HG02571 (cell line): ENCODE measurements around the gene CRYBA2.

Source experiments
- ATAC-seq: cut with Tn5 transposase; IDR thresholded peaks from one replicate; pipeline ENCODE4 v1.9.1; 2021; ENCODE audit warnings: mild to moderate bottlenecking, moderate library complexity; ENCODE audit not compliant: unreplicated experiment

CRYBA2 gene

DNA sequence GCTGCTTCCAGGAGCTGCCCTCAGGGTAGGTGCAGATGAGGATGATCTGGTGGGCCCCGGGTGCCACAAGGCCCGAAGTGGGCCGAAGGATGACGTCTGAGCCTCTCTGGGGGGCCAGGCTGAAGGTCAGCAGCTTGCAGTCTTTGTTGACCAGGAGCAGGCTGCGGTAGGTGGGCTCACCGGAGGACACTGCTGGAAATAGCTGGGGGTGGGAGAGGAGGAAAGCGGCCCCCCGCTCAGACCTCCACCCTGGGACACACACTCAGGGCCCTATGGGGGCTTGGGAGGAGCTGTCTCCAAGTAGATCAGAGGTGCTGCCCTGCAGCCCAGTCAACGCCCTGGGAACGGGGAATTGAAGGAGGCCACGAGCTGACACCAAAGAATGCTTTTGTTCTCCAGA is 30.8 kb upstream of the CRYBA2 start:
- no peak for ATAC-seq

DNA sequence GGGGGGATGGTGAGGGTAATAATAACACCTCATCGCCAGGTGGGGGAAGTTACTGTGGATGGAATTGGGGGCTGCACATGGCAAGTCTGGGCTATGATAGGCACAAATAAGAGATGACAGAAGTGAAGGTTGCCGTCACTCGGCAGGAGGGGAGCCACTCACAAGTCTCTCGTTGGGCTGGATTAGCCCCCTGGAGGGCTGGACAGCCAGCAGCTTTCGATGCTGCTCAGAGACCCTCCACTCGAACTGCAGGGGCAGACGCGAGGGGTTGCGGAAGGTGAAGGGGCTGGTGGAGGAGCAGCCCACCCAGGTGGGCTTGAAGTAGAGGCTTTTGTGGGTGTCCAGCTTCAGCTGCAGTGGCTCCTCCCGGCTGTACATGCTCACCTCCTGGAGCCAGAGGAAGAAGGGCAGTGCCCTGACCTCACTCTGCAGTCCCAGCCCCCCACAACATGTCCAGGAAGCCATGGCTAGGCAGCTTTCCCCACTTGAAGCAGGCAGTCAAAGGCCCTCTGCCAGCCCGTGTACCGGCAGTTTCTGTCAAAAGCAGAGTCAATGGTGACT is 29.9 kb upstream of the CRYBA2 start:
- ATAC-seq: no peak

DNA sequence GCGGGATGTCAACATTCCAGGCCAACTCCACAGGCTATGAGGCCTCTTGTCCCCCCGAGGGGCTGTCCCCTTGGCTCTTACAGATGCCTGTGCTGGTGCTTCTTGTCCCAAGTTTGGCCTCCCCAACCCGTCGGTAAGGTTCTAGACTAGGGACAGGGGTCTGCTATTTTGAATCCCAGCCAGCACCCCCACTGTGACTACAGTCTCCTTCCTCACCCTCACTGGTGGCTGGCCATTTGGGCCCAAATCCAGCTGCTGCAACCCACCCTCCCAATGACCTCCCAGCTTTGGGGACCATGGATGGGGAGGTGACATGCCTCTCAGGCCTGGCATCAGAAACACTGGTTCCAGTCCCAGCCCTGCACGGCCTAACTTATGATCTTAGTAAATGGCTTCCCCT is 29.4 kb upstream of the CRYBA2 start:
- no peak for ATAC-seq

DNA sequence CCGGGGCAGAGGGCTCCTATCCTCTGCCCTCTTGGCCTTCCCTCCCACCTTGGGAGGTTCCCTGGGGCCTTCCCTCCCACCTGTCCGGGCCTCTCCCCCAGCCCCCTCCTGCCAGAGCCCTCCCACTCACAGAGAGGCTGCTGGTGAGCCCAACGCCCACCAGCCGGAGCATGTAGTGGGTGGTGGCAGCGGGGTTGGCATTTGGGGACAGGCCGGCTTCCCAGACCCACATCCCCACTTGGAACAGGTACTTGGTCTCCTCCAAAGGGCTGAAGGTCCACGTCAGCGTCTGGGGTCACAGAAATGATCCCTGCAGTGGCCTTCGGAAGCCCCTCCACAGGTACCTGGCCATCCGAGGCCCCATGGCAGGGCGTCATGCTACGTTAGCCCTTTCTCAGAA is 28.8 kb upstream of the CRYBA2 start:
- no peak for ATAC-seq

DNA sequence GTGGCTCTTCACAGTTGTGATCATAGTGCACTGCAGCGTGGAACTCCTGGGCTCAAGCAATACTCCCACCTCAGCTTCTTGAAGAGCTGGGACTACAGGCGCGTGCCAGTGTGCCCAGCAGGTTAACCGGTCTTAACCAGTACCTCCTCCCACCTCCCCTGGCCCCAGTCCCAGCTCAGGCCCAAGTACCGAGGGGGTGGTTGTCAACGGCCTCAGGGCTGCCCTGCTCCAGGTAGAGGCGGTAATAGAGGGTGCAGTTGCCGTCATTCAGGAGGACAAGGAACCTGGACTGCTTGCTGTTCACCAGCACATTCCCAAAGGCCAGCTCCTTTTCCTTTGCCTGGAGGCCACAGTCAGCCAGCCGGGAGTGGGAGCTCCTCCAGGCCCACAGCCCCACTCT is 28.4 kb upstream of the CRYBA2 start:
- no peak for ATAC-seq

DNA sequence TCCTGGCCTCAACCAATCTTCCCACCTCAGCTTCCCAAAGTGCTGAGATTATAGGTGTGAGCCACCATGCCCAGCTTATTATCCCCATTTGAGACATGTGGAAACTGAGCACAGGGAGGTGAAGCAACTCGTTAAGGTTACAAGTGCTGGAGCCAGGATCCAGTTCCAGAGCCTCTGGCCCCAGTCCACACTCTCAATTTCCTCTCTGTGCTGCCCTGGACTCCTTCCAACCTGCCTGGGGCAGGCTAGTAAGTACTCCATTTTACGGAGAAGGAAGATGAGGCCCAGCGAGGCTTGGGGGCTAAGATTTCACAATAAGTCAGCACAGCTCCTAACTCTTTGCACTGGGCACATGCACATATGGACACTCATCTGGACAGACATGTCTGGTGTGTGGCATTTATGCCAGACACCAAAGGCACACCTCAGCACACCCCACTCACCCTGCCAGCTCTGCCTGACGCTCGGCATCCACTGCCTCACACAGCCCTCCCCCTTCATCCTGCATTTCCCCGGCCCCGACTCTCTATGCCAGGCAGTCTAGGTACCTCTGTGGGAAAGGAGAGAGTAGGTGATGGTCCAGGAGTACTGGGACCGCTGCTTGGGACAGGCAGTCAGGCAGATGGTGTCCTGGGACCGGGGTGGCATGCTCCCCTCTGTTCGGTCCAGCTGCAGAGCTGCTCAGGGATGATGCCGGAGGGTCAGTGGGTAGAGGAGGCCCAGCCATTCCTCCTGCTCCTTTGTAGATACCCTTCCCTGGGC is 27.6 kb upstream of the CRYBA2 start:
- no peak for ATAC-seq

DNA sequence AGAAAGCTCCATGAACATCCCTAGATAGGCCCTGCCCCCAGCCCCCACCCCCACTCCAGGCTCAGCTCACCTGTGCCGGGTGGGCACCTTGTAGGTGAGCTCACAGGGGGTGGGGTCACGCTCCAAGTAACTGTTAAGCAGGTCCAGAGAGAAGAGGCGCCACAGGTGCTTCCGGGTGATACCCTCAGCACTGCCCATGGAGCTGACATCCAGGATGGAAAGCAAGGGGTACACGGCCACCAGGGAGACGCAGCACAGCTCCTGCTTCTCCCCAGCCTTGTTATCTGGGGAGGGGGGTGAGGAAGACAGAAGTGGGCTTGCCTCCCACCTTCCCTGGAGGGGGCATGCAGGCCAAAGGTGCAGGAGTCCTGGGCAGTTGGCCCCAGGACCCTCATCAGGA is 26.2 kb upstream of the CRYBA2 start:
- ATAC-seq: no peak

DNA sequence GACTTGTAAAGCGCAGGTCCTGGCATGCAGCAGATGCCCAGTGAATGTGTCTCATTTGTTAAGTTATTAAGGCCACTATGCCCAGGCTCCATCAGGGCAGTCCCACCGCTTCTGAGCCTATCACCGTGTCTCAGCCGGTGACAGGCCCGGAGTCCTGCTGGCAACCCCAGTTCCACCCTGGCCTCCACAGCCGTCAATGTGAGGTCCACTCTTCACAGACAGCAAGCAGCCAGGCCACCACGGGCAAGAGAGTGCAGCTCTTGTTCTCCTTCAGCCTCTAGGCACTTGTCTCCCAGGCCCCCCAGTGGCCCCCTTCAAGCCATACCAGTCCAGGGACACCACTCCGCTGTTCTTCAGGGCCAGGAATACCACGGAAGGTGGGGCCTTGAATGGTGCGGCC is 25.5 kb upstream of the CRYBA2 start:
- ATAC-seq: no peak

DNA sequence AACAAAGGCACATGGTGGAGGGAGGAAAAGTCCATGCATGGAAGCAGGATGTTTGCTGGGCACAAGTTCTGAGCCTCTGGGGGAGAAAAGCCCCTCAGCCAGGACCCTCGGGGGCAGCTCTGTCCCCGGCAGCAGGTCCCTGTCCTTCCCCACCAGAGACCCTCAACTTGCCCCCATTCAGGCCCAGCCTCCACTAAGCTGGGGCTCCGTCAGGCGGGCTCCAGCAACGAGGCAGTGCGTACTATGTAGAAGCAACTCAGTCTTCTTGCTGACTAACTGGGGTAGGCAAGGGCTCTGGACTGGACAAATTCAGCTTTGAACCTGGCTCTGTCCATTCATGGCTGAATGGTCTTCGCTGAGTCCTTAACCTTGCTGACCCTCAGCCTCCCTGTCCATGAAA is 25.1 kb upstream of the CRYBA2 start:
- ATAC-seq: no peak

DNA sequence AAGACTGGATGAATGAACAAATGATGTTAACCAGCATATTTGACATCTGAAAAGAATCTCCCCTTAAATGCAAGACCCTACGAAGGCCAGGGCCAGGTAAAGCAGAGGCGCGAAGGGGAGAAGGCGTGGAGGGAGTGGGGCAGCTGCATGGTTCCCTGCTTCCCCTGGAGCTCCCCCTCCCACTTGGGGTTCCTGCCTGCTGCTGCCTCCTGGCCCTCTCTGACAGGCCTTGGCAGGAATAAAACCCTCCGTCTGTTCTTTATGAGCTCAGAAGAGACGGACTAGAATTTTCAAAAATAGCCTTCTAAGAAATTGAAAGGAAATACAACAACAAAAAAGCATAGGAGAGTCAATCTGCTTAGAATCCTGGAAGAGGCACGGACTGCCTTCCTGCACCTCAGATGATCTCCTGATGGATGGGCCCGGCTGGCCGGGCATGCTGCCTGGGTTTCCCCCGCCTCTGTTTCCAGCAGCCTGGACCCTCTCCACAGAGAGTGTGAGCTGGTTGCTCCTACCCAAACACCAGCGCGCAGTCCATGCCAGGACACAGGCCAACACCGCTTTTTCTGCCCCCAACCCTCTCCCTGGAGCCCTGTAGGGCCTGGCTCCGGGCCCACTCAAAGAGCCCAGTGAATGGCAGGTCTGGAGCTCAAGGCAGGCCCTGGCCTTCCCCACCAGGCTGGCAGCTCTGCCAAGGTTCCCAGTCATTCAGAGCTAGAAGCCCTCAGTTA is 24.1 kb upstream of the CRYBA2 start:
- no peak for ATAC-seq

DNA sequence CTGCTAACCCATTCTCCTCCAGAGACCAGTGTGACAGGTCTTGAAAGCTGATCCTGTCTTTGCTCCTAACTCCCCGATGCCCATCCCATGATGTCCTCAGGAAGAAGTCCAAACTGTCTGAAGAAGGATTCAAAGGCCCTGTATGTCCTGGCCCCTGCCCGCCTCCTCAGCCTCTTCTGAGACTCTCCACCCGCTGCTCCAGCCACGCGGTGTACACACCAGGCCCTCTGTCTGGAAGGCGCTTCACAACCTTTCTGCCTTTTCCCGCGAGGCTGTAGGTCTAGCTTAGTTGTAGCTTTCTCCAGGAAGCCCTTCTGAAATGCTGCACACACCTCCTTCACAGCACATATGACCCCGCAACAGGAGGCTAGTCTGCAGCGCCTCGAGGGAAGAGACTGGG is 23.5 kb upstream of the CRYBA2 start:
- ATAC-seq: no peak

DNA sequence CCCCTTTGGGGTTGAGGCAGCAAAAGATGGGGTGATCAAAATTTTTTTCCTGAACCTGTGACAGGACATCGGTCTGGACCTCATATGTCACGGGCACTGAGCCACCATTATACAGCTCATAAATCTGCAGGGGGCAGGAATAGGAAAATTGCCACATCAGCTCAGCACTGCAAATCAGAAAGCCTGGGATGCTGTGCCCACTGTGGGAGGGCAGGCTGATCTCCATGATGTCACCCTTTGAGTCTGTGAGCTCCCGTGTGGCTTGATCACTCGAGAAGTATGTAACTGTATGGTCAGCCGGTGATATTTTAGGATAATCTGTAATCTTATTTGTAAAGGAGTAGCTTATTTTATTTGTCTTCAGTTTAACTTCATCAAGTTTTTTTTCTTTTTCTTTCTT is 17.7 kb upstream of the CRYBA2 start:
- ATAC-seq: no peak

DNA sequence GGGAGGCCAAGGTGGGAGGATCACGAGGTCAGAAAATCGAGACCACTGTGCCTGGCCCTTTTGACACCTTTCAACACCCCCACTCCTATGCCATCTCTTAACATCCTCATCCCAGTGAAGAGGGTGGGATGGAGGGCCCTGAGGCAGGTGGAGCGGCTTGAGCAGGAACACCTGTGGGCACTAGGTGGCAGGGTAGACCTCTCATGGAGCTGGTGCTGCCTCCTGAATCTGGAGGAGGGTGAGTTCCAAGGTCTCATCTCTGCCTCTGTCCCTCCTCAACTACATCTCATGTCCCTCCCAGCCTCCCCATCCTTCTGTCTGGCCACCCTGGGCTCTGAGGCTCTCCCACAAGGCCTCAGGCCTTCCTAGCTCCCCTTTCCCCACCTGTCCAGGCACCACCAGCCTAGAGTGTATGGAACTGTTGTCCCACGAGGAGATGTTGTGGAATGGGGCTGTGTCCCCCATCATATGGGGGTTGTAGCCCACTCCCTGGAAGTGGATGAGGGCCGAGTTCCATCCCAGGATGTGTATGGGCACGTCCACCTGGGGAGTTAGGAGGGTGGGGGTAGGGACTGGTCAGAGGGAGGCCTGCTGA is 17.0 kb upstream of the CRYBA2 start:
- no peak for ATAC-seq

DNA sequence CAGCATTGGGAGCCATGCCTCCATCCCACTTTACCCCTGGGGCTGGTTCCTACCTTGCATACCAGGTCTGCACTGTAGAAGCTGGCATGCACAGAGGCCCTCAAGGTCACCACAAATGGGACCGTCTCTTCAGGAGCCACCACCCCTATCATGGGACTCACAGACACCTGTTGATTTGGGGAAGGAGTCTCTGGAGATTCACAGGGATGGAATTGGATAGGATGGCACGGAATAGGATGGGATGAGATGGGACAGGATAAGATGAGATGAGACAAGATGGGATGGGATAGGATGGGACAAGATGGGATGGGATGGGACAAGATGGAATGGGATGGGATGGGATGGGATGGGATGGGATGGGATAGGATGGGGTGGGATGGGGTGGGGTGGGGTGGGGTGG is 16.1 kb upstream of the CRYBA2 start:
- ATAC-seq: no peak

DNA sequence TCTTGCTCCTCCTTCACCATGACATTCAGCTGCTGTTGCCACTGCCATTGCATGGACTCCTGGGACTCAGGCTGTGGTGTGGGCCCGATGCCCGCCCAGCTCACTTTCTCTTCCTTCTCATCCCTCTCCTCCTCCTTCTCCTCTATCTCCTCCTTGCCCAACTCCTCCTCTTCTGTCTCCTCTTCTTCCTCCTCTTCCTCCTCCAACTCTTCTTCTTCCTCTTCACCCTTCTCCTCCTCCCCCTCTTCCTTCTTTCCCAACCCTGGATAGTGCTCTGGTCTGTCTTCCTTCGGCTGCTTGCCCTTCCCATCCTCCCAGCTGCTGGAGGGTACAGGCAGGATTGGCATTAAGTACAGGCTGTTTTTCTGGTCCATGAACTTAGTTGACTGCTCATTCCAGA is 10.8 kb upstream of the CRYBA2 start:
- ATAC-seq: no peak

DNA sequence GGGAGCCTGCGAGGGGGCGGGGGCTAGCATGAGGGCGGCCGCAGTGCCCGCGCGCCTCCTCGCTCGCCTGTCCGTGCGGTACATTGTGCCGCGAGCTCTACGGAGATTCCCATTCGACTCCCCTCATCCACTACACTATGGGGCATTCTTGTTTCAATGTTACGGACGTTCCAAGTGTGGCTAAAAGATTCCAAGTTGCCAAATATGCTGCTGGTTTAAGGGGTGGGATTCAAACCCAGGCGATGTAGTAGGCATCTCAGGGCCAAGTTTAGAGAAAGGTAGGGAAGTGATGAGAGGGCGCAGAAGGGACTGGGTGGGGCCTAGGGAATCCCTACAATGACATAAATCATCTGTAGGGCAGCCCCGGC is 10.0 kb upstream of the CRYBA2 start:
- no peak for ATAC-seq

DNA sequence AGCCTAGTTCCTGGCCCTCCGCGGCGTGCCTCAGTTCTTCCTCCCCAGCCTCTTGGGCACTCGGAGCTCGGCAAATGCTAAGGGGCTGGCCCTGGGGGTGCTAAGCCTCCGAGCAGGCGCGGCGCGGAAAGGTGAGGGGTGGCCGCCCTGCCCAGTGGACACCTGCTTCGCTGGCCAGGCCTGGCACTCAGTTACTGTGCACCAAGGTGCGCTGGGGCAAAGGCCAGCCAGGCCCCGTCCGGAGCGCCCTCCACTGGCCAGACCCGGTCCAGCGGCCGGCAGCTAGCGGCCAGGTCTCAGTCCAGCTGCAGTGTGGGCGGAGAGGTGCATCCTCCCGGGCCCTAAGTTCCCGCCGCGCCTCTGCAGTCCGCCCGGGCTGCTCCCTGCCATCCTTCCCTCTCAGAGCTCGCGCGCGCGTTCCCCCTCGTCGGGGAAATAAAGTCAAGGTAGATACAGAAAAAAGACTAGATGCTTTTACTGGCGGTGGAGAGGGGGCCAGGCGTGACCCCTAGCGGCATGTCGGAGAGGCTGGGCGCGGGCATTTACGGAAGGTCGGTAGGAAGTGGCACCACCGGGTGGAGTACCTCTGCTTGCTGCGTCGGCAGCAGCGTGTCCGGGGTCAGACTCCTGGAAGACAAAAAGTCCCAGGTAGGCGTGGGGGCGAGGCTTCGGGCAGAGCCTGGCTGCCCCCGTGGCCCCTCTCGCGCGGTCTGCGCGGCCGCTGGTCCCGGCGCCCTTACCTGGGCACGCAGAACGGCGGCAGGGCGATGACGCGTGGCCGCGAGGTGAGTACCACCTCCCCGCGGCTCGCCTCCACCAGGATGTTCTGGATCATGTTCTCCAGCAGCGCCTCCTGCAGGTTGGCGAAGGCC is 9.4 kb upstream of the CRYBA2 start:
- no peak for ATAC-seq

DNA sequence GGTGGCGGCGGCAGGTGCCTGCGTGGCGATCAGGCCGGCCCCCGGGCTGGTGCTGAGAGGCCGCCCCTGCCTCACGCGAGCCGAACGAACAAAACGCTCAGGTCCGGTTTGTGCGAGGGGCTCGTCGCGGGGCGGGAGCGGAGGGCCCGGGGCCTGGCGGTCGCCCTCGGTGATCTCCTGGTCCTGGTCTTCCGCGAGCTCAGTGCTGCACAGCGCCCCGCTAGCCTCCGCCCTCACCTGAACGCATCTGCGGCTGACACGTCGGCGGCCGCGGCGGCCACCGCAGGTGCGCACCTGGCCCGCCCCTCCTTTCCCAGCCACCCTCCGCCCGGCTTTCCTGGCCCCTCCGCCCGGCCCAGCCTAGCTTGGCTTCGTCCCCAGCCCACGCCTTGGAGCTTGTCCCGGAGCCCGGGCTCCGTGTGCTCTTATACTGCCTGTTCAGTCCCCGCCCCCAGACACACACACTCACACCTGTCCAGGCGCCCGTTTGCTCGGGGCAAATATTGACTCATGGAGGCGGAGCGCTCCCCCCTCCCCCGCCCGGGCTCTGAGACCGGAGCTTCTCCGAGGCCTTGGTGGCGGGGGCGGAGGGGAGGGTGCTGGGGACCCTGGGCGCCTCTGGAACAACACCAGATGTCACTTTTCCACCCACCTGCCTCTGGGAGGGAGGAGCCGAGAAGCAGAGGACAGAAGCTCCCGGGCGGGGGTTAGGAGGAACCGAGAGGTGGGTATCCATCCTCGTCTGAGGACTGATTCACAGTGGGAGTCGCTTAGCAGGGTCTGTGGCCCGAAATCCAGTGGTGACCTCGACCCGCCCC is 8.6 kb upstream of the CRYBA2 start:
- ATAC-seq: no peak

DNA sequence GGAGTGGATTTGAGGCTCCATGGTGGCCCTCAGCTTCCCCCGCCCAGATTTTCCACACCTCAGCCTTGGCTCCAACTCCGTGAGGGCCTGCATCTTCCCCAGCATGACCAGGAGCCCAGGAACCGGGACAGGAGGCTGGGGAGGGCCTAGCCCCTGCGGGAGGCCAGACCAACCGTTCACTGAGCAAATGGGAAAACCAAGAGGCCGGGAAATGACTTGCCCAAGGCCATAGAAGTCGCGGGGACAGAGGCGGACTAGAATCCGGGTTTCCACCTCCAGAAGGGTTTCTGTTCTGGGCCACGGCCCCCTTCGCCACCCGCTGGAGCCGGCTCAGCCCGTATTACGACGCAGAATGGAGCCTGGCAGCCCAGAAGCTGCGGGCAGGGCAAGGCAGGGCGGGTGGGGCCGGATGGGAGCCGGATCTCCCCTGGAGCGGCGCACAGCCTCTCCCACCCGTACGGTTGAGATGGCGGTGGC is 7.9 kb upstream of the CRYBA2 start:
- no peak for ATAC-seq

DNA sequence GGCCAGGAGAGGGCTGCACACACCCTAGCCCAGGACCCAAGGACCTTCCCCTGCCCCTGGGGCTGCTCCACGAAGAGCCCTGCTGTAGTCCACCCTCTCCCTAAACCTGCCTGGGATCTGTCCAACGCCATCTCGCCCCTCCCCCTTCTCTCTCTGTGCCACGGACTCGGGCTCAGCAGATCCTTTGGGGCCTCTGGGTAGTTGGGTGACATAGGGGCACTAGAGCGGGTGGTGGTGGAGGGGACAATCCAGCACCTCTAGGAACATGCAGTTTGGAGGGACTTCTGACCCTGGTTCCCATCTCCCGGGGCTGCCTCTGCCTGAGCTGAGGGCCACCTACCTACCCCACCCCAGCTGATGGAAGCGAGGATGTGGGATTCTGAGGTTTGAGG is 7.3 kb upstream of the CRYBA2 start:
- no peak for ATAC-seq
